ENCODE measurements around the gene ESRRA.

The ESRRA gene

GRCh38 chr11:64352099-64352994 is 47.0 kb downstream of the ESRRA start:
- DNase-seq (ENCODE audit: low spot score): no peak

- DNase-seq (ENCODE audit: low spot score): no peak
Measured at GRCh38 chr11:64352995-64353714, 47.8 kb downstream of the ESRRA start.

GRCh38 chr11:64353715-64354506 is 48.6 kb downstream of the ESRRA start:
- no peak for DNase-seq (ENCODE audit: low spot score)

GRCh38 chr11:64355078-64355940 is 50.0 kb downstream of the ESRRA start:
- peak; percentile 83 for DNase-seq (ENCODE audit: low spot score)

- DNase-seq (ENCODE audit: low spot score): peak; percentile 31
Measured at GRCh38 chr11:64356498-64357411, 51.4 kb downstream of the ESRRA start.

GRCh38 chr11:64357446-64357845 is 52.1 kb downstream of the ESRRA start:
- DNase-seq (ENCODE audit: low spot score): no peak

- peak; percentile 84 for DNase-seq (ENCODE audit: low spot score)
Measured at GRCh38 chr11:64357904-64358535, 52.7 kb downstream of the ESRRA start.

GRCh38 chr11:64358536-64358906 is 53.2 kb downstream of the ESRRA start:
- no peak for DNase-seq (ENCODE audit: low spot score)

GRCh38 chr11:64358907-64359711 is 53.8 kb downstream of the ESRRA start, which contains the start of gene RPS6KA4:
TSS of gene RPS6KA4 (plus strand) at chr11:64359162. CDS start at chr11:64359236, 74 bp downstream.
- peak; percentile 54 for DNase-seq (ENCODE audit: low spot score)

- no peak for DNase-seq (ENCODE audit: low spot score)
Measured at GRCh38 chr11:64359712-64360445, 54.6 kb downstream of the ESRRA start.

GRCh38 chr11:64360448-64360921 is 55.2 kb downstream of the ESRRA start:
- DNase-seq (ENCODE audit: low spot score): no peak

GRCh38 chr11:64361659-64362058 is 56.3 kb downstream of the ESRRA start:
- DNase-seq (ENCODE audit: low spot score): no peak

GRCh38 chr11:64362339-64362738 is 57.0 kb downstream of the ESRRA start:
- DNase-seq (ENCODE audit: low spot score): no peak

- no peak for DNase-seq (ENCODE audit: low spot score)
Measured at GRCh38 chr11:64364435-64364834, 59.1 kb downstream of the ESRRA start.

- no peak for DNase-seq (ENCODE audit: low spot score)
Measured at GRCh38 chr11:64364911-64365310, 59.6 kb downstream of the ESRRA start.

All from SW480 (cell line).